Fibroblast of the aortic adventitia (primary cell): ENCODE data around the gene SLC39A9. TPM values are rescaled to one million over a fixed set of nuclear protein-coding genes. Genes with fewer than 3 reads are reported as not detected.
"Not testable (repeated sequence)": the region's sequence is repeated elsewhere in the genome, so short reads cannot be mapped to it uniquely, and the experiment has no call there.

Source experiments
- DNase-seq: peaks from one replicate; pipeline ENCODE4 v3.0.0-alpha.2; 2010; ENCODE audit warnings: low read depth
- H3K4me3 ChIP-seq: 2 replicates; pipeline ENCODE4 v1.5.1; 2011; ENCODE audit warnings: low read depth, mild to moderate bottlenecking, control low read depth, low read length, moderate library complexity
- CTCF ChIP-seq: IDR thresholded peaks from 2 replicates; pipeline ENCODE4 v1.5.1; 2011; ENCODE audit warnings: mild to moderate bottlenecking, low read length, control low read depth, inconsistent platforms; ENCODE audit not compliant: insufficient read depth
- total RNA-seq: library from RNA; depleted of rRNA; stranded (reverse); fragments of >200 nt; gene quantifications from 2 replicates; pipeline ENCODE4 v1.2.3, GENCODE V29; 2012; ENCODE audit warnings: low replicate concordance

Gene SLC39A9
- total RNA-seq, 1 donor = 118 TPM

GRCh38 chr14:69400154-69400553, 1.7 kb downstream of the SLC39A9 start:
- peak overlapping the region; percentile 94 for H3K4me3 ChIP-seq

GRCh38 chr14:69401841-69402240, 3.3 kb downstream of the SLC39A9 start:
- H3K4me3 ChIP-seq = no peak overlapping the region
- TF ChIP-seq CTCF = no peak
- no peak for DNase-seq

More at GRCh38 chr14:69400154-69400553, 1.7 kb downstream of the SLC39A9 start:
- no peak for TF ChIP-seq CTCF
- DNase-seq = no peak

- no peak overlapping the region for H3K4me3 ChIP-seq
- no peak for DNase-seq
- no peak for TF ChIP-seq CTCF
Observed at GRCh38 chr14:69404478-69404877, 6.0 kb downstream of the SLC39A9 start.

- no peak for TF ChIP-seq CTCF
- no peak for DNase-seq
- no peak overlapping the region for H3K4me3 ChIP-seq
Observed at GRCh38 chr14:69404883-69405282, 6.4 kb downstream of the SLC39A9 start.

- DNase-seq = no peak
- no peak overlapping the region for H3K4me3 ChIP-seq
- TF ChIP-seq CTCF = no peak
Observed at GRCh38 chr14:69405762-69406161, 7.3 kb downstream of the SLC39A9 start.

- H3K4me3 ChIP-seq = no peak overlapping the region
- DNase-seq = no peak
- no peak for TF ChIP-seq CTCF
Observed at GRCh38 chr14:69408331-69408960, 10.0 kb downstream of the SLC39A9 start.

- no peak for DNase-seq
- no peak for TF ChIP-seq CTCF
Observed at GRCh38 chr14:69413483-69413882, 15.0 kb downstream of the SLC39A9 start.

GRCh38 chr14:69416087-69416486, 17.6 kb downstream of the SLC39A9 start:
- not testable (repeated sequence) for H3K4me3 ChIP-seq, DNase-seq

More at GRCh38 chr14:69413483-69413882, 15.0 kb downstream of the SLC39A9 start:
- H3K4me3 ChIP-seq = no peak overlapping the region
